G401.6 (cell line): ENCODE data around the gene NOL4L.

Source experiments
- FAIRE-seq: peaks from 2 replicates; lab custom pipeline; 2012; peaks lifted over from hg19 to GRCh38; lab: Jason Lieb, UNC

The NOL4L gene

DNA sequence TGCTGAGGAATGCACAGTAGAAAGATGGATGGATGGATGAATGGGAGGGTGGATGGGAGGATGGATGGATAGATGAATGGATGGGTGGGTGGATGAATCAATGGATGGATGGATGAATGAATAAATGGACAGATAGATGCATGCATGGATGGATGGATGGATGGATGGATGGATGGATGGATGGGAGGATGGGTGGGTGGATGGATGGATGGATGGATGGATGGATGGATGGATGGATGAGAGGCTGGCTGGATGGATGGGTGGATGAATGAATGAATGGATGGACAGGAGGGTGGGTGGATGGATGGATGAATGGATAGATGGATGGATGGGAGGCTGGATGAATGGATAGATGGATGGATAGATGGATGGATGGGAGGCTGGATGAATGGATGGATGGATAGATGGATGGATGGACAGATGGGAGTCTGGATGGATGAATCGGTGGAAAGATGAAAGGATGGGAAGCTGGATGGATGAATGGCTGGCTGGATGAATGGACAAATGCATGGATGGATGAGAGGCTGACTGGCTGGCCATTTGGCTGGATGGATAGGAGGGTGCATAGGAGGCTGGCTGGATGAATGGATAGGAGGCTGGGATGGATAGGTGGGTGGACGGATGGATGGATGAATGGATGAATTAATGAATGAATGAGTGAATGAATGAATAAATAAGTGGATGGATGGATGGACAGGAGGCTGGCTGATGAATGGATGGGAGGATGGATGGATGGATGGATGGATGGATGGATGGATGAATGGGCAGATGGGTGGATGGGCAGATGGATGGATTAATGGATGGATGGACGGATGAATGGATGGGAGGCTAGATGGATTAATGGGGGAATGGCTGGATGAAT is 28.3 kb upstream of the NOL4L start:
- FAIRE-seq: no peak

DNA sequence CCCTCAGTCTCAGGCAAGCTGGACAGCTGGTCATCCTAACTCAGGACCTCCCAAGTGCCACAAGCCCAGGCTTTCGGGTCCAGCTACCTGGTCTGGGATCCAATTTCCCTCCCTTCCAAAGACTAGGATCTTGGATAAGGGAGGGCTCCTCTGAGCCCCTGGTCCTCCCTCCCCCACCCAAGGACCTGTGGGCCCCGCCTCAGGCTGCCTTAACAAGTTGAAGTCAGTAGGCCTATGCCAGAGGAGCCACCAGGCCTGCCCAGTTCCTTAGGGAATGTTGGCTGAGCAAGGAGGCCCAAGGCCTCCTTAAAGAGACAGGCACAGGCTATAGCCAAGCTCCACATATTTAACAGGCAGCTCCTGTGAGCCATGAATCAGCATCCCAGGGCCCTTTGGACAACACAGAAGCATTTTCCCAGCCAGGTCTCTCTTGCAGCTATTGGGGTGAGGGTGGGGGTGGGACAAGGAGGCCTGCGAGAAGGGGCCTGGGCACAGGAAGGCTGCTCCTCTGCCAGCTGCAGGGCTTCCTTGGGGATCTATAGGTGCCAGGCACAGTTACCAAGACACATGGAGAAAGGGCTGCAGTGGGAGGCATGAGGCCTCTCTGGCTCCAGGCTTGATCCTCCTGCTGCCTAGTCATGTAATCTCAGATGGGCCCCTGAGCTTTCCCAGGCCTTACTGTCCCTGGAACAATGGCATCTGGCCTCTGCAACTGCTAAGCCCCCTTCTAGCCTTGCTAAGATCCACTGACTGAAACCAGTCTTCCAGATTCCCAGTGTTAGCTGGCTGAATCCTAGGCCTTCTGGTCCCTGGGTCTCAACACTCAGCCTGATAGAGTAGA is 27.4 kb upstream of the NOL4L start:
- FAIRE-seq: no peak

DNA sequence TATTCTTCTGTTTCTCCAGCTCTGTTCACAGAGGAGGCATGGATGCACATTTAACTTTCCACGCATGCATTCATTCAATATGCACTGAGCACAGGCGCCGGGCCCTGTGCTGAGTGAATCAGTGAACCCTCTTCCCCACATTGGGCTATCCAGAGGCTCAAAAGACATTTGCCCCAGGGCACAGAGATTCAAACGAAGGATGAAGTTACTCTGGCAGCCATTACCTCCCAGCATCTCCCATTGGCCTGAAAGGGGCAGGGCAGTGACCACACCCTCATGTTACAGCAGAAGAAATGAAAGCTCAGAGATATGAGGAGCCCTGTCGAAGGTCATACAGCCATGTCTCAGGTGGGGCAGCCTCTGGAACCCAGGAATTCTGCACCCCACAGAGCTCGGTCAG is 26.7 kb upstream of the NOL4L start:
- FAIRE-seq: no peak

DNA sequence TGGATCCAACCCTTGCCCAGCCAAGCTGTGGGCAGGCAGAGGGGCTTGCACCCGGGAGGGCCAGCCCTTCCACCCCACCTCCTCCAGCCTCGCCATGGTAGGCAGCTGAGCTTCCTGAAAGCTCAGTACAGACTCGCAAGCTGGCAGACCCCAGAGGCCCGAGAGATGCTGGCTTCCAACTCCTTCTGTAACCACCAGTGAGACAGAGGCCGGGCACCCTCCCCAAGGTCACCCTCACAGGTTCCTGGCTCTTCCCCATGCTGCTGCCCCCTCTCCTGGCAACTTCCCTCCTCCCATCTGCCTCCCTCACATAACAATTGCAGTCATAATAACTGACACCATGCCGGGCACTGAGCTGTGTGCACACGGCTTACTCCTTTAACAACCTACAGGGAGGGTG is 26.2 kb upstream of the NOL4L start:
- no peak for FAIRE-seq

DNA sequence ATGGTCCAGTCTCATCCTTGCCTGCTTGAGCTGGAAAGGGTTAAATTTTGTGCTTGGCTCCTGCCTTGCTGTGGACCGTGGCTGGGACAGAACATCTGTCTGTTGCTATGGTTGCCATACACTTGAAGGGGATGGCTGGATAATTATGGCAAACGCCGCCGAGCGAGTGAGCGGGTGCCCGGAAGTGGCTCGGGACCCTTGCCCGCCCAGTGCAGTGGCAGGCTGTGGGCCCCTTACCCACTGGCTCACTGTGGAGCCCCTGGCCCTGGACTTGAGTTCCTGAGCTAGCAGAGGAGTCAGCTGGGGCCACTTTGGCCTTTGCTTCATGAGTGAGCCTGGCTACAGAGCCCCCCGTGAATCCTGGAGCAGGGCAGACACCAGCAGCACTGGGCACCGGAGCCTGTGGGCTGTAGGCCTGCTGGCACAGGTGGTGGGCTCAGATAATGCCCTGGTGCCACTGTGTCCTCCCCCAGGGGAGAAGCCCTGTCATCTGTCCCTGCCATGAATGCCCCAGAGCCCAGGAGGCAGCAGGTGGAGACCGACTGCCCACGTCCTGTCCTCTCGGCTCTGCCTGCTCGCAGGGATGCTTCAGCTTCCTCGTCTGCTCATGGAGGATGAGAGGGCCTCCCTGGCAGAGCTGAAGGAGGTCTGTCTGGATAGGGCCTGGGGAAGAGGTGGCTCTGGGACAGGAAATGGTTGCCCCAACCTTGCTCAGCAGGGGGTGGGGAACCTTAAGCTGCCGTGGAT is 25.5 kb upstream of the NOL4L start:
- FAIRE-seq: no peak

DNA sequence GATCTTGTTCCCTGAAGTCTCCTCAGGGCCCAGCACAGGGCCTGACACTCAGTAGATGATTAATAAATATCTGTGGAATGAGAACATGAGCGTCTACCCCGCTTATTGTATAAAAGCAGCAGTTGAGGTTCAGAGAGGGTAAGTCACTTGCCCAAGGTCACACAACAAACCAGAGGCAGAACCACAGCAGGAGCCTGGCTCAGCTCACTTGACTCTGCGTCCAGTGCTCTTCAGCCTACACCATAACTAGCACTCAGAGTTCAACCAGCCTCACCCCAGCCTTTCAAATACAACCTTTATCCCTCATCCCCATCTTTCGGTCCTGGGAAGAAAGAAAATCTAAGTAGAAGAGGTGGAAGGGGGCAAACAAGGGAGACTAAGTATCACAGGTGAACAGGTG is 24.9 kb upstream of the NOL4L start:
- no peak for FAIRE-seq

DNA sequence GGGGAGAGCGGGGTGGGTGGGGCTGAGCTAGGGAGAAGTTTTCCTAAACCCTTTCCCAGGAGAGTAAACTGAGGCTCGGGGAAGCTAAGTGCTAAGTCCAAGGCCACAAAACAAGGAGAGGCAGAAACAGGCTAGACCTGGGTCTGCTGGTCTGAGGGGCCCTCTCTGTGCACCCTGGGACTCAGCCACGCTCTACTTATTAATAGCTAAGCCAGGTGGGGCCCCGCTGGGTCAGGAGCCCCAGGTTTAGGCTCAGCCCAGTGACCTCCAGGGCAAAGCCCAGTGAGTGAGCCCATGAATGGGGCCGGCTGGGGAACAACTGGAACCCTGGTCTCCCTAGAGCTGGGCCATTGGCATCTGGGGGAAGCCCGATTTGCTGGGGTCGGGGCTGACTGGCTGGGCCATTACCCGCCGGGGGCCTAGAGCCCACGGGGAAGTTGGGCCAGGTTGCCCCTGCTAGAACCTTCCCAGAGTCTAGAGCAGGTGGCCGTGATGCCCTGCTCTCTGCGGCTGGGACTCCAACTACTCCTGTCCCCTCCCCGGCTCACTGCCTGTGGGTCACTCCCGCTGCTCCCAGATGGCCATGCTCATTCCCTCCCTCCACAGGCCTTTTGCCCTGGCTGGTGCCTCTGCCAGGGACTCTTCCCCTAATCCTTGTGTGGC is 24.1 kb upstream of the NOL4L start:
- no peak for FAIRE-seq

DNA sequence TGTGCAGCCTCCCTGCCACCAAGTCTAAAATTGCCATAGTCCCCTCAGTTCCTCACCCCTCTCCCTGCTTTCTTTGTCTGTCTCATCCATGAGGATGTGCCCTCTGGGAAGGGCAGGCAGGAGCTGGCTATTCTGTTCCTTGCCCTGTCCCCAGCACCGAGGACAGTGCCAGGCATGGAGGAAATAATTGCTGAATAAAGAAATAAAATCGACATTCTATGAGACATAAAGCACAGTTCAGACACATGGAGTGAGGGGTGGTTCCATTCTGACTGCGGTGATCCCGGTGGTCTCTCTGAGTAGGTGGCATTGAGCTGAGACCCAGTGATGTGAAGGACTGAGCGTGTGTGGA is 23.5 kb upstream of the NOL4L start:
- FAIRE-seq: no peak

DNA sequence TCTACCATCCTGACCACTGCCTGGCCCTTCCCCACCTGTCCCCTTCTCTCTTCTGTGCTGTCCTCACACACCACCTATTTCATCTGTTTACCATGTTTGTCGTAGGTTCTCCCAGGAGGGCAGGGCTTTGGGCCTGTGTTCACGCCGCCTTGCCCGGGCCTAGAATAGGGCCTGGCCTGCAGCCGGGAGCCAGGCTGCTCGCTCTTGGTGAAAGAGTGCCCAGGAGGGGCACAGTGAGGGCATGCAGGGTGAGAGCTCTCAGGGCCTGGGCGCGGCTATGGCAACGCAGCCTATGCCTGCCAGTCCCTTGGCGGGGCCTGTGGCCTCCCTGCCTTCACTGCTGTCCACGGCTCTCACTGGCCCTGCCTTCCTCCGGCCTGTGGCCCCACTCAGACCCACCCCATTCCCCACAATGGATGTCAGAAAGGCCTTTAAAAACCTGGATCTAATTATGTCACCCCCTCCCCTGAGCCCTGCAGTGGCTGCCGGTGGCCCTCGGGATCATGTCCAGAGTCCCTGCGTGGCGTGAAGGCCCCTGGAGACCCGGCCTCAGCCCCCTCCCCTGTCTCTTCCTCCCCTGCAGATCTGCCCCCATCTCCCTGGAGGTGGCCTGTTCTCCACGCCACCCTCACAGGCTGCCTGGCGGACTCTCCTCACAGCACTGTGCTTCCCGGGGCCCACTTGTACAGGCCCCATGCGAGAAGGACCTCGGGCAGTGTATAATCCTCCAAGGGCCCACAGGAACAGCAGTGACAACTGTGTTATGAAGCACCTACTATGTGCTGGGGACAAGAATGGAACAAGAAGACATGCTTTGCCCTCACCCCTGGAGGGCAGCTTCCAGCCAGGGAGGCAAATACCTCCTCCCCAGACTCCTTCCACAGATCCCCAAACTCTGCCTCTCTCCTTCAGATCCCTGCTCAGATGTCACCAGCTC is 22.9 kb upstream of the NOL4L start:
- FAIRE-seq: no peak

DNA sequence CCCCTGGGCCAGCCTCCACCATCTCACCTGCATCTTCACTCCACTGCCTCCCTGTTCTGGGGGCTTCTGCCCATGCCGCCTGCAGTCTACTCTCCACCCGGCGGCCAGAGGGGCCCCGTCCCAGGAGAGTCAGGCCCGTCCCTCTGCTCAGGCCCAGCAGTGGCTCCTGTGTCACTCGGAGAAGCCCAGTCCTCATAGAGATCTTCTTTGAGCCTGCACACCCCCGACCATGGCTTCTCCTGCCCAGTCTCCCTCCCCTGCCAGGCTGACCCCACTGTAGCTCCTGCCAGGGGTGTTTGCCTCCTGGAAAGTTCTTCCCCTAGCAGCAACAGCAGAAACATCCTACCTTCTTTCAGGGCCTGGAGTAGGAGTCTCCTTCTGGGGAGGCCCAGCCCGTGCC is 22.2 kb upstream of the NOL4L start:
- no peak for FAIRE-seq

DNA sequence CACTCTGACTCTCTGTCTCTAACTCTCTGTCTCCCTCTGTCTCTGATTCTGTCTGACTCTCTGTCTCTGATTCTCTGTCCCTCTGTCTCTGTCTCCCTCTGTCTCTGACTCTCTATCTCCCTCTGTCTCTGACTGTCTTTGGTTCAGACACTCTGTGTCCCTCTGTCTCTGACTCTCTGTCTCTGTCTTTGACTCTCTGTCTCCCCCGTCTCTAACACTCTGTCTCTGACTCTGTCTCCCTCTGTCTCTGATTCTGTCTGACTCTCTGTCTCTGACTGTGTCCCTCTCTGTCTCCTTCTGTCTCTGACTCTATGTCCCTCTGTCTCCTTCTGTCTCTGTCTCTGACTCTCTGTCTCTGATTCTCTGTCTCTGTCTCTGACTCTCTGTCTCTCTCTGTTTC is 21.7 kb upstream of the NOL4L start:
- FAIRE-seq: no peak

DNA sequence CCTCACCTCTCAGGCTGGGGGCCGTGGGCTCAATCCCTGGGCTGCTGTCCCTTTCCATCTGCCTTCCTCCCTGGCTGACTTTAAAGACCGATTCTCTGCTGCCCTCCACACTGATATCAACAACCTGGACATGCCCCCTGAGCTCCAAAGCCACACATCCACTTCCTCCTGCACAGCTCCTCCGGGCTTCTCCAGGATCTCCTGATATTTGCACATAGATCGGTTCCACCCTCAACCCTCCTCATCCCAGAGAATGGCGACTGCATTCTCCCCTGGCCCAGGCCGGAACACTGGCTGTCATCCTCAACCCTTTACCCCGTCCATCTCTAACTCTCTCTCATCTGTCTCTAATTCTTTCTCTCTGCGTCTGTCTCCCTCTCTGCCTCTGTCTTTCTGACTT is 21.0 kb upstream of the NOL4L start:
- no peak for FAIRE-seq

DNA sequence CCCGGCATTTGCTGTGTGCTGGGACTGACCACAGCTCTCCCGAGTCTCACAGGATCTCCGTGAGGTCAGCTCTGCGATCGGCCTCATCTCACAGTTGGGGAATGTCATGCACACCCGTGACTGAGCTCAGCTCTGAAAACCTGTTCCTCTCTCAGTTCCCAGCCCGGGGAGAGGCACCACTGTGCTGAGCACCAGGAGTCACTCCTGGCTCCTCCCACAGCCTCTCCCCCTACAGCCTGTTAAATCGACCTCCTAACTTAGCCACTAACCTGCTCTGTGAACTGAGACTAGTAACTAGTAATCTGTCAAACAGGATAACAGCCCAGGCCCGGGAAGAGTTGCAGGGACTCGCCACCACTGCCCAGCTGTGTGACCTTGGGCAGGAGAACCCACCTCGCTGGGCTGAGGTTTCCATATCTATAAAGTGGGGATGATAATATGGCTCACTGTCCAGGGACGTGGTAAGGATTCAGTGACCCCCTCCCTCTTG is 20.1 kb upstream of the NOL4L start:
- no peak for FAIRE-seq

DNA sequence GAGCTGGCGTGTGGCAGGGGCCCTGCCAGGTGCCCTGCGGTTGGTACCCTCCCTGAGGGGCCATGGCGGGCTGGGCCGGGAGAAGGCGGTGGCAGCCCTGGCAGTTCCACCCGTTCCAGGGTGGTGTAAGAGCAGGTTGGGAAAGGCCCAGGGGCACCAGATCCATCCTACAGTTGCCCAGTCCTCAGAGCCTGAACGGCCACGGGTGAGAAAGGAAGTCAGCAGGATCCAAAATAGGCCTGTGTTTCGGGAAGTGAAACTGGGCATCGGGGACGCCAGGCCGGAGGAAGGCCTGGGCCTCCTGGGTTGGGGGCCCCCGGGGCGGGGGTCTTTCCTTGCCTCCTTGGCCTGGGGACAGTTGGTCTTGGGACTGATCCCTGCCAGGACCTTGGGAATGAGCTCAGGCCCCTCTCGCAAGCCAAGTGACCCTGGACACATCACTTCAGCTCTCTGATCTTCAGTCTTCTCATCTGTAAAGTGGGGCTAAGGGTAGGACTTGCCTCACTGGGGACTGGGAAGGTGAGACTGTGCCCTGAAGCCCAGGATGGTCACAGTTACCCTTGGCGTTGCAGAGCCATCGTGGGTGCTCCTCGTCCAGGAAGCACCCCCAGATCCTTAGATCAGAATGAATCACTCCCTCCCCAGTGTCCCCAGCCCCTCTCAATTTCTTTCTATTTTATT is 18.1 kb upstream of the NOL4L start:
- FAIRE-seq: no peak

DNA sequence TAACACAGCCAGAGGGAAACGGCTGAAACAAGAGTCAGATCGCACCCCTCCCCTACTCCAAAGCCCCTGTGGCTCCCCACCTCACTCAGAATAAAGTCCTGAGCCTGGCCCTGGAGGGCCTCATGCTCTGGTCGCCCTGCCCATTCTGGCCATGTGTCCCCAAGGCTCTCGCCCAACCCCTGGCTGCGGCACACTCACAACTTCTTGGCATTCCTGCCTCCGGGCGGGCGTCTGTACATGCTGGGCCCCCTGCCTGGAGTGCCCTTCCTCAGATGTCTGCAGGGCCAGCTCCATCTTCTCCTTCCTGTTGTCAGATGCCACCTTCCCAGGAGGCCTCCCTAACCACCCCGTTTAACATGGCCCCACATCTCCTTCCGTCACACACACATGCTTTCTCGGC is 17.1 kb upstream of the NOL4L start:
- FAIRE-seq: no peak

DNA sequence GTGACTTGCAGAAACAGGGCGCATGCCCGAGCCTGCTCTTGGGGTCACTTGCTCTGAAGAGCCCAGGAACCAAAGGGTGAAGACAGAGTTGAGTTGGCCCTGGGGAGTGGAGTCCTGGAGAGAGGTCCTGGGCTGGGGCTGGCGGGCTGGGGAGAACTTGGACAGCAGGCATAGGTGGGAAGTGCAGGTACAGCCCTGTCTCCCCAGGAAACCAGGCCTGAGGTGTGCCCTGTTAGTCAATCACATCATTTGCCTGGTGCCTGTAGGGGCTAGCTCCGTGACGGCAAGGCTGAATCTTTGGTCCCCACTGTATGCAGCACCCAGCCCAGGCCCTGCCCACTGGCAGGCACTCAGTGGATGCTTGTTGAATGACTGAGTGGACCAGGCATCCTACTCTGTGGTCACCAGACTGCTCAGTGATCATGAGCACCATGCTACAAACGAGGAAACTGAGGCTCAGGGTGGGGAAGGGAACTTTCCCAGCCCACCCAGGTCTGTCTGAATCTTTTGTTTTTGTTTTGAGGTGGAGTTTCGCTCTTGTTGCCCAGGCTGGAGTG is 15.6 kb upstream of the NOL4L start:
- no peak for FAIRE-seq

DNA sequence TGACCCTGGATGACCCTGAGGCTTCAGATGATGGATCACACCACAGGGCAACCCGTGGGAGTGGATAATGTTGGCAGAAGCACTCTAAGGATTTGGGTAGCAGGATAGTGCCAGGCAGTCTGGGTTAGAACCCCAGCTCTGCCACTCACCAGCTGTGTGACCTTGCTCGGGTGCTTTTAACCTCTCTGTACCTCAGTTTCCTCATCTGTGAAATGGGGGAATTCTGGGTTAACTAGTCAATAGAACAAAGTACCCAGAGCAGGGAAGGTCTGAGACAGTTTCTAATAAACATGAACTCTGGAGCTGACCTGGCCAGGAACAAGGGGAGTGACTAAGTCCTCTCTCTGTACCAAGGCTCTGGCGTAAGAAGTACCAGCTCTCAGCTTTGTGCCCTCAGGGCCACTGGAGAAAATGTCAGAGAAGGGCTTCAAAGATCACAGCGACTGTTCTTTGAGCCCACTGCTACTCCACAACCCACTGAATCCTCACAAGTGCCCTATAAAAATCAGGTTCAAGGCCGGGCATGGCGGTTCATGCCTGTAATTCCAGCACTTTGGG is 14.7 kb upstream of the NOL4L start:
- no peak for FAIRE-seq

DNA sequence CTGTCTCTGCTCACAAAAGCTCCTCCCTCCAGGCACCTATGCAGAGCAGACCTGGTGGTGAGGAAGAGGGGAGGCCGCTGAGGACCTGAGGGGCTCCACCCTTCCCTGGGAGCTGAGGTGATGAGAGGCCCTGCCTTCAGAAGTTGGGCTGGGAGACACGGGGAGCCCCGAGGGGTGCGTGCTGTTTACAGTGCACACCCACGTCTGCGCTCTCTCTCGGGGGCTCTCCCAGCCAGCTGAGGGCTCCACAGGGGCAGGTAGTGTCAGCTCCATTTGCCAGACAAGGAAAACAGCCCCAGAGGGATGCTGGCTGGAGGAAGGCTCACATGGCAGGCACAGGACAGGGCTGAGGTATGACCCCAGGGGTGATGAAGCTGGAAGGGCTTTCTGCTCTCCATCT is 13.5 kb upstream of the NOL4L start:
- no peak for FAIRE-seq

DNA sequence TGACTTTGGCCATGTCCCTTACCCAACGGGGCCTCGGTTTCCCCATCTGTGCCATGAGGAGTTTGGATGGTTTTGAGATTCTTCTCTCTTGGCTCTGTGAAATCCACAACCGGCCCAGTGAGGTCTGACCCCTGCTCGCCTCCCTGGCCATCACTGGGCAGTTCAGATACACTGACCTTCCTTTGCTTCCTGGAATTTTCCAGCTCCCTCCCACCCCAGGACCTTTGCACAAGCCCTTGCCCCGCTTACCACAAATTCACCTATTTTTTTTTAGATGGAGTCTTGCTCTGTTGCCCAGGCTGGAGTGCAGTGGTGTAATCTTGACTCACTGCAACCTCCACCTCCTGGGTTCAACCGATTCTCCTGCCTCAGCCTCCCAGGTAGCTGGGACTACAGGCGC is 12.6 kb upstream of the NOL4L start:
- FAIRE-seq: no peak

DNA sequence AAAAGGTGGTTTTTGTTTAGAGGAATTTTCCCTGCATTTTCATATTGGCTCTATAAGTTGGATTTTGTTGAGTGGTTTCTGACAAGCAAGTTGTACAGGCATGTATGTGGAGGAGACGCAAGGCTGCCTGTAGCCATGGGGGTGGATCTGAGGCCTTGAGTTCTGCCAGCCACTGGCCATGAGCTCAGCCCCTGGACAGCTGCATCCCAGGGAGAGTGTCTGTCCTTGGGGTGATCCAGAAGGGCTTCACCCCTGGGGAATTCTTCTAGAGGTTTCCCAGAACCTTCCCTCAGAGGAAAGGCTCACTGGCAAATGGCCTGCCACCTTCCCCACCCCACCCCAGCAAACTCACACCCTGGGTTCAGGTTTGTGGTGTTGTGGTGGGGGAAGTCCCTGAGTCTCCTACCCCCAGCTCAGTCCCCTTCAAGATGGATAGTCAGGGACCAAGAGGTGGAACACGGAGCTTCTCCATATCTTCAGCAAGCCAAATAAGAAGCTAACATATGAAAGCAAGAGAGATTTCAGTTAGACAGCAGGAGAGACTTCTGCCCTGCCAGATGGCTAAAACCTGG is 11.6 kb upstream of the NOL4L start:
- FAIRE-seq: no peak
